Smooth muscle cell of the brain vasculature (primary cell): ENCODE data around the gene TRAPPC2L.

Experiments
- DNase-seq: peaks from one replicate; pipeline ENCODE4 v3.0.0-alpha.2; 2012; ENCODE audit warnings: low read depth, low spot score

The TRAPPC2L gene

DNA sequence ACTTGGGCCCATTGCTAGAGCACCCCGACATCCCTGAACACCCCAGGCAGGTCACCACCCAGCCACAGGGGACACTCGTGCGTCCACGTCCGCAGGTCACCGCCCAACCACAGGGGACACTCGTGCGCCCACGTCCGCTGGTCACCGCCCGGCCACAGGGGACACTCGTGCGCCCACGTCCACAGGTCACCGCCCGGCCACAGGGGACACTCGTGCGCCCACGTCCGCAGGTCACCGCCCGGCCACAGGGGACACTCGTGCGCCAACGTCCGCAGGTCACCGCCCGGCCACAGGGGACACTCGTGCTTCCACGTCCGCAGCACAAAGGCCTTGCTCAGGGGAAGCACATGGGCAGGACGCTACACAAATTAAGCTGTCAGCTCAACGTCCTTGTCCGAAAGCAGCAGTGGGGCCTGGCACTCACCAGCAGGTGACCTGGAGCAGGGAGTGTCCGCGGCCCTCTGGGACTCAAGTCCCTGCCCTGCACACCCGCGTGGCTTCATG is 17.8 kb upstream of the TRAPPC2L start:
- DNase-seq: no peak

DNA sequence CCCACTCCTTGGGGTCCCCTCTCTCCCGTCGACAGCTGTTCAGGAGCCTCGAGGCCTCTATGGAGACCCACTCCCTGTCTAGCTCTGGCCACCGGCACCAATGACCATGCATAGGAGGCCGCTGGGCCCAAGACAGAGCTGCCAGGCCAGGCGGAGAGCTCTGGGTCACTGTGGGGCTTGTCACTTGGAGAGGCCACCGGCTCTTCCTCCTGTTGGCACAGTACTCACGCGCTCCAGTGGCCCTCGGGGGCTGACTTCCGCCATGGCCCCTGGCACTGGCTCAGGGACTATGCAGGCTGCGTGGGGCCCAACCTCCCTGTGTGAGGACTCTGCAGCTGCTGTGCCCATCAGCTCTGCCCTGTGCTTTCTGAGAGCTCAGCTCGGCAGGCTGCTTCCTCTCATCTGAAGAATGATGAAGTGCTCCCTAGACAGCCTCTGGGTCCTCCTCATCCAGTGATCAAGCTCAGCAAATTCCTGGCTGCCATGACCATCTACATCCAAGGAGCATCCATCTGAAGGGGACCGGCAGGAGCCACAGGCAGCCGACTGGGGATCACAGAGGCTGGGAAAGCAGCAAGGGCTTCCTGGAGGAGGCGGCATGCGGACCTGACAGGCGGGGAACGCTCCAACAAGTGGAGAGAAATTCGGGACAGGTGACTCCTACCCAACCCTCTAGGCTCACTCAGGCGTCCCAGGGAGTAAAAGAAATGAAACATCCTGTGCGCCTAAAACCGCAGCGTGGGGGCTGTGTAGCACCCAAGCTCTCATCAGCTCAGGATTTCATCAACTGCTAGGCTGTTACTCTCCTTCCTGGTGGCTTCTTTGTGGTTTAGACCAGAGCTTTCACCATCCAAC is 17.0 kb upstream of the TRAPPC2L start:
- DNase-seq: no peak

DNA sequence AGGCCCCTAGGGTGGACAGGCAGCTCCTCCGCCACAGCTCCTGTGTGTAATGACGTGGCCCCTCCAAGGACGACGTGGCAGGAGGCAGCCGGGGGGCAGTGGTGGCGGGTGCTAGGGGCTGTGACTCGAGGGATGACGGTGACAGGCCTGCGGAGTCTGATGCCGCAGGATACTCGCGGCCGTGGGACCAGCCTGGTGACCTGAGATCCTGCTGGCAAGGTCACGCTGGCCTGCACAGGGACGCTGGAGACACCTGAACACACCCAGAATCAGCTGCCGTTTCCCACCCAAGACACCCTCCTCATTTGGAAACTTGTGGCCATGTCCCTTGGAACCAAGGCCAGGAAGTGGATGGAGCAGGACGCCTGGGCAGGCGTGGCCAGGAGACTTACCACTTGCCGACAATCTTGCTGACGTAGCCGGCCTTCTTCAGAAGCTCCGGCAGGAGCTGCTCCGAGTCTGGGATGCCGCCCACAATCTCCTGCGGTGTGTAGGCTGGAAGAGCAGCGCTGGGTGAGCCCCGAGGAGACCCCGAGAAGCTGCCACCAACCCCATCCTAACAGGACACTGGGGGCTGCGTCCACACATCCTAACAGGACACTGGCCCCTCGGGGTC is 16.2 kb upstream of the TRAPPC2L start:
- no peak for DNase-seq

DNA sequence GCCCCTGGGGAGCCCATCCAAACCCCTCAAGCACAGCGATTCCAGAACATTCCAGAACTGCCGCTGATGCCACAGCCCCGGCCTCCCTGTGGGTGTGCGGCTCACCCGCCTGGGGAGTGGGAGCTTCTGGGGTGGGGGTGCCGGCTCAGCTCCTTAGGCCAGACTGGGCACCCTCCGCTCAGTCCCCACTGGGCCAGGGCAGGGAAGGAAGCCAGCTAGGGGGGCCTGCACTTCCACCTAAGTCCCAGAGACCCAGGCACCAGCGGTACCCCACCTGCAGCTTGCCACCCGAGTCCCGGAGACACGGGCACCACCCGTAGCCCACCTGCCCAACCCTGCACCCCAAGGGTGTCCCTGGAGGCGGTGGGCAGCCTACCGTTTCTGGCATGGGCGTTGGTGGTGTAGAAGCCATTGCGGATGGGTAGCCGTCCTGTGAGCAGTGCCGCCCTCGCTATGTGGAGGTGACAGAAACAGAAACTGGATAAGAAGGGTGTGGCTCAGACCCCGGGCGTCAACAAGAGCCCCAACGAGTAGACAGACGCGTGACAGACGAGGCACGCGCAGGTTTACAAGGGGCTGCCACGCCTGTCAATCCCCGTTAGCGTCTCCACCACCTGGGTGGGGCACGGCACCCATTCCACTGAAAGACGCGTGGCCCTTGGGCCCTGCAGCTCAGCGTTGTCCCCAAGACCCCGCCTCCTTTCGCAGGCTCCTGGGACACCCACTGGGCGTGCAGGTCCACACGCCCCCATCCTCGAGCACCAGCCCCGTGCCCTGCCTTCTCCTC is 15.2 kb upstream of the TRAPPC2L start:
- no peak for DNase-seq

DNA sequence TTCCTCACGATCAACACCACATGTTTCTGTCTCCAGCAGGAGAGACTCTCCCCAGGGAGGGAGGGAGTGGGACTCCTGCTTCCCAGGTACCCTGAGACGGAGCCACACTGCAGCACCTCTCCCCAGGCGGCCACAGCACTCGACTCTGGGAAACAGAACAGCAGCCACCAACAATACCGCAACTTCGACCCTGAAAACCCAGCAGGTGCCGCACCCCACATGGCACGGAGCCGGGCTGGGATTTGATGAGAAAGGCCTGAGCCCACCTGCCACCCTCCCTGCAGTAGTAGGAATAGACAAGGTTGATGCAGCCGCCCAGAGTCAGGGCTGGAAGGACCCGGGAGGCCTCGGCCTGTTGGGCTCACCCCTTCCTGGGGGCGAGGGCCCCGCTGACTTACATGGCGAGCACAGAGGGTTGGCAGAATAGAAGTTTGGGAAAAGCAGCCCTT is 14.6 kb upstream of the TRAPPC2L start:
- no peak for DNase-seq

DNA sequence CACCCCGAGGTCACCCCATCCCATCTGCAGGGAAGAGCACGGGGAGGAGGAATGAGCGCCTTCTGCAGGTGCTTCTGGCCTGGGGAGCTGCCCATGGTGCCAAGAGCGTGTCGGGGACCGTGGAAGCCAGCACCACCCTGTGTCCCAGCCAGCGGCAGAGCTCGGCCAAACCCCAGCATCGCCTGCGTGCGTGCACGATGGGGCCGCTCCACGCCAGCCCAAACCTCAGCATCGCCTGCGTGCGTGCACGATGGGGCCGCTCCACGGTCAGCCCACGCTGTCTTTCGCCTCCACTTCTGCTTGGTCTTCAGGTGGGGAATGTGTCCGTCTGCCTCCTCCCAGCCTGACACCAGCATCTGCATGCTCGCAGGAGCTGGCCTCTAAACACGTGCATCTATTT is 14.1 kb upstream of the TRAPPC2L start:
- DNase-seq: no peak

DNA sequence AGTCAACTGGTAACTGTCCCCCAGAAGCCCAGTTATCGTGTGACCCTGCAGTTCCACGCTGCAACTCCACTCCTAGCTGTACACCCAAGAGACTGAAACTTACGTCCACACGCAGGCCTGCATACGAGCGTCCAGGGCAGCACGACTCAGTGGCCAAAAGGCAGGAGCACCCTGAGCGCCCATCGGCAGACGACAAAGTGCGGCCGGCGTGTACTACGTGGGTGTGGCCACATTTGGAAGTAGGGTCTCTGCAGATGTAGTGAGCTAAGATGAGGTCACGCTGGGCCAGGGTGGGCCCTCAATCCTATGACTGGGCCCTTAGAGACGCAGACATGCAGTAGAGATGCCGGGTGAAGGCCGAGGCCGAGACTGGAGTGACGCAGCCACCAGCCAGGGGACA is 13.7 kb upstream of the TRAPPC2L start:
- DNase-seq: no peak

DNA sequence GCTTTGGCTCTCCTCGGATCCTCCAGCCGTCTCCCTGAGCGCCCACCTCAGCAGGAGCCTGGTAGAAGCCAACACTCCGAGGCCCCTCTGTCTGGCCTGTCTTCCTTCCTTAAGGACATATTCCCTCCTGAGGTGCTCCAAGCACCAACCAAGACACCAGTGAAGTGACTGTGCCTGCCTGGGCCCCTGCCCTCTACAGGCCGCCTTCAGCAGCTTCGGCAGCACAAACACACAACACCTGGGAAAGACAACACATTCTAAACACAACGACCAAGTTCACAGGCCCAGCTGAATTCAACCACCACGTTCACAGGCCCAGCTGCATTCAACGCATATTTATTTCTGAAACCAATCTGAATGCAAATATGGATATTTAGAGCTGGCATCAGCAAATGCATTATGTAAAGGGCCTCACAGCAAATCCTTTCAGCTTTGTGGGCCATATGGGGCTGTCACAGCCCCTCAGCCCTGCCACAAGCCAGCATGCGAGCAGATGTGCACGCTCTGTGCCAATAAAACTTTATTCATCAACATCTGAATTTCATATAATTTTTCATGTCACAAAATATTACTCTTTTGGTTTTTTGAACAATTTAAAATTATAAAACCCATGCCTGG is 12.4 kb upstream of the TRAPPC2L start:
- DNase-seq: no peak

DNA sequence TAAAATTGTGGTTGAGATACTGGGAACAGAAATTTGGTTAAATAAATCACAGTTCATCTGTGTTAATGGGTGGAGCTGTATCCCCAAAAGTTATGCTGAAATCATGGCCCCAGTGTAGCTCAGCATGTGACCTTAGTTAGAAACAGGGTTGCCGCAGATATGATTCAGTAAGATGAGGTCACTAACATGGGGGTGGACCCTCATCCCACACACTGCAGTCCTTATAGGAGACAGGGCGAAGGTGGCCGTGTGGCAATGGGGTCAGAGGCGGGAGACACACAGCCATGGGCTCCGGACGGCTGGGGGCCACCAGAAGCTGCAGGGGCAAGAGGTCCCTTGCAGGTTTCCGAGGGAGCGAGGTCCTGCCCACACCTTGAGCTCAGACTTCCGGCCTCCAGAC is 10.8 kb upstream of the TRAPPC2L start:
- DNase-seq: no peak

DNA sequence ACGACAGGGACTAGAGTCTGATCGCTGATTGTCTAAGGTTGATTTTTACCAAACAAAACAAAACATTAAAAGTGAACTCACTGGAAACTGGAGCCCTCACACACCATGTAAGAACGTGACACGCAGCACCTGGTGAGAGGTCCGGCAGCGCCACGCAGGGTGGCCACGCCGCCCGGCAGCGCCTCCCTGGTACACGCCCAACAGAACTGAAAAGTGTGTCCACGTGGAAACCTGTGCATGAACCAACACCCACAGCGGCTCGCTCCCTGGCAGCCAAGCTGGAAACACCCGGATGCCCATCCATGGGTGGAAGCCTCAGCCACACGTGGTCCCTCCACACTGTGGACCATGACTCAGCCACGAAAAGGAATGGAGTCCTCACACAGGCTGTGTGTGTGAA is 9.3 kb upstream of the TRAPPC2L start:
- DNase-seq: no peak

DNA sequence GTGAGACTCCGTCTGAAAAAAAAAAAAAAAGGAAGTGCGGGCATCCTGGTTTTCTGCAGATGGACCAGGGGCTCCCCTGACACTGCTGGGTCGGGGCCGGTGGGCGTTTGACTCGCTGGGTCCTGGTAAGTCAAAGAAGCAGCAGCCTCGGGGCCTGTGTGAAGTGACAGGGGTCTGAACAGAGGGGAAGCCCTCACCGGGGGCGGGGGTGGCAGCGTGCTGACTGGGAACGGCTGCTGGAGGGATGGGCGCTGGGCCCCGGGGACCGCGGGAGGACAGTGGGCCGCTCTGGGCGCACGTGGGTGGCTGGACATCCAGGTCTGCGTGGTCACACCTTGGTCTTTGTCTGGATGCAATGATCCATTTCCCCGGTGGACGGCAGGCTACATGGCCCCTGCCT is 8.4 kb upstream of the TRAPPC2L start:
- DNase-seq: no peak

DNA sequence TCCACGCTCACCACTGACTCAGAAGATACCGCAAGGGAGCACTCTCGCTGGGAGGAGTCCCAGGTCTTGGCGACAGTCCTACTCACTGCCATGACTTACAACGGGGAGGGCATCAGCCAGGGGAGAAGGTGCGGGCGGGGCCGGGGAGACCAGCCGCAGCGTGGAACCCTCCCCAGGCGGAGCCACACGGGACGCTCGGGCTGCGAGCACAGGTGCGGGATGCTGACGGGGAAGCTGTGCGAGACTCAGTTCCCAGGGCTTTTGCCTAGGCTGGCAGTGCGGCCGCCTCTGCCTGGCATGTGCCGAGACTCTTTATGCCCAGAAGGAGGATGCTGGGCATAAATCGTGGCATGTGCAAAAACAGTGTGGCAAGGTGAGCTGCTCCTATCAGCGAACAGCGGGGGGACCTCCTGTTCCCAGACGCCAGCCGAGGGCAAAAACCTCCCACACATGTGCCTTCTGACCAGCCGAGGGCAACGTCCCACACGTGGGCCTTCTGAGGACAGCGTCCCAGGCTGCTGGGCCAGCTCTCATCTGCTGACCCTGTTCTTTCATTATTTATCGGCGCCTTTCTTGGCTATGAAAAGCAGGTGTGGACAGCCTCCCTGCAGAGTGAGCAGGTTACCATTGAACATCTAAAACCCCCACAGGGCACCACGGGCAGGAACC is 6.3 kb upstream of the TRAPPC2L start:
- no peak for DNase-seq

DNA sequence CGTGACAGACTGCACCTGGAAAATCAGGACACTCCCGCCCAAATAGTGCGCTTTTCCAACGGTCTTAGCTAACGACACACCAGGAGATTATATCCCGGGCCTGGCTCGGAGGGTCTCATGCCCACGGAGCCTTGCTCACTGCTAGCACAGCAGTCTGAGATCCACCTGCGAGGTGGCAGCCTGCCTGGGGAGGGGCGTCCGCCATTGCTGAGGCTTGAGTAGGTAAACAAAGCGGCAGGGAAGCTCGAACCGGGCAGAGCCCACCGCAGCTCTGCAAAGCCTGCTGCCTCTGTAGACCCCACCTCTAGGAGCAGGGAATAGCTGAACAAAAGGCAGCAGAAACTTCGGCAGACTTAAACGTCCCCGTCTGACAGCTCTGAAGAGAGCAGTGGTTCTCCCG is 5.3 kb upstream of the TRAPPC2L start:
- no peak for DNase-seq

DNA sequence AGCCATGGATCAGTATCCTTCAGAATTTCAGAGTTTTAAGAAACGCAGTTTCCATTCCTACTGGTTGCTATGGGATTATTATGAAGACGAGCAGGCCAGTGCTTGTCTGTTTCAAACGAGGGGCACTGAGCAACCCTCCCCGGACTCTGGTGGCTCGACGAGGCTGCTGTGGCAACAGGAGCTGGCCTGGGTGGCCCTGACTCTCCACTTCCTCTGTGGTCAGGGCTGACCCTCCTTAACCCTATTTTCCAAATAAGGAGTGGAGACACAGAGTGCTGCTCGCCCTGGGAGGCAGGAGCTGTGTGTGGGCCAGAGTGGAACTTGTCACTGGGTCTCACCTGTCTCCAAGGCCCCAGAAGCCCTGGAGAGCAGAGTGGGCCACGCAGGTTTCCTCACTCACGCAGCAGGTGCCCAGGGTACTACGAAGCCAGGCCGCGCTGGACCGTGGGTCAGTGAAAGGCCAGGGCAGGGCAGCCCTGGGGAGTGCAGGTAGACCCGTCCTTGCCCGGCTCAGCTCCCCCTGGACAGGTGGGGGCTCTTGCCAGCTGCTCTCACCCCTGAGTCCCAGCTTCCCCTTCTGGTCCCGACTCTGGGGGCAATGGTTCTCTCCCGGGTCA is 3.5 kb upstream of the TRAPPC2L start:
- no peak for DNase-seq

DNA sequence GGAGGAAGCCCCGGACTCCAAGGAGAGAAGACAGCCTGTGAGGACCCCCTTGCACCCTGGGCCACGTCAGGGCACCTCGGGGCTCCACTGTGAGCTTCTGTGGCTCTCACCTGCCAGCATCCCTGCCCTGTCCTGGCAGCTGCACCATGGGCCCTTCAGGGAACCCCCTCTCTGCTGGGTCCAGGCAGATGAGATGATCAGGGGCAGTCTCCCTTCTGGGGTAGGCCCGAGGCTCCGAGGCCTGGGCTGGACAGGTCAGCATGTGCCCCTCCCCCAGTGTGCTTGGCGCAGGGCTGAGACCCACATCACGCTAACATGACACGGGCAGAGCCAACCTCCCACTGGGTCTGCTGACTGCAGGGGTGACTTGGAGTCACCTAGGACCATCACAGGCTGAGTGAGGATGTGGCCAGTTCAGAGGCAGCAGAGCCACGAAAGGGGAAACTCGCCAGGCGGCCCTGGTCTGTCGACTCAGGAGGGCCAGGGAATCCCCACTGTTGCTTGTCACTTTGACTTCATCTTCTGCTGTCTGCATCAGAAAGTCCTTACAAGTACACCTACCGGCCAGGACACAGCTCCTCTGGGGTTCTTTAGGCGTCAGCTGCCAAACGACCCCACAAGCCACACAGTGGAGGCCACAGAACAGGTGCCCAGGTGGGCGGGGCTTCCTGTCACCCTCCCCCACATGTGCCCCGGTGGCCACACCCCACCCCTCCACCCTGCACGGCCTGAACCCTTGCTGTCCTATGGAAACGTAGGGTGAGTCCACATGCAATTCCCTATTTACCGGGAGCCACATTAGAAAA is 2.4 kb upstream of the TRAPPC2L start:
- no peak for DNase-seq

DNA sequence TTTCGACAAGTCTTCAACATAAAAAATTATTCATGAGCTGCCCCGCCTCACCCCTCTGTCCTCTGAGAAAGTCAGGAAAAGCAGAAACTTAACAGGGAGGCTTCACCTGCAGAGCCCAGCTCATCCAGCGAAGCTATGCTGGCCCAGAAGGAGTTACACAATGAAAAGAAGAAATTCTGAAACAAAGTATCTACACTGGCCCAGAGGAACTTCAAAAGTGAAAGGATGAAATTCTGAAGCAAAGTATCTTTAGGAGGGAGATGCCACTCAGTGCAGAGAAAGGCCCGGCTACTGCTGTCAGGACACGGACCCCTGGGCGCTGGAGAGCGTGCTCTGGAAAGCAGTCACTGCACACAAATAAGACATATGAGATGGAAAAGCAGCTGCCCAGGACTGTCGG is 1.8 kb upstream of the TRAPPC2L start:
- no peak for DNase-seq

DNA sequence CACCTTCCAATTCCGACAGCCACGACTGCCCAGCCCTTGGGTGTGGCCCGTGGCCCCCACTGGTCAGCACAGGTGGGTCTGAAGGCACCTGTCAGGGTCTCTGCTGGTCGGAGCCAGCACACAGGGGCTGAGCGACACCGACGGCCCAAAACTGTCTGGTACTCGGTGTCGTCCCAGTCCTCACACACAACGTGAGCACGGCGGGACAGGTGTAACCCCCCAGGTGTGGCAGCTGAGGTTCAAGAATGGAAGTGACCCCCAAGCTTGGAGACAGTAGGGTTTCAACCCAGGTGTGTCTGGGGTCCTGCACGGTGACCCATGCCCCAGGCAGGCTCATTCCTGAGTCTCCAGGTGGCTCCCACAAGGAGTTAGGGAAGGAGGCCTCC is 1.2 kb upstream of the TRAPPC2L start:
- DNase-seq: no peak

DNA sequence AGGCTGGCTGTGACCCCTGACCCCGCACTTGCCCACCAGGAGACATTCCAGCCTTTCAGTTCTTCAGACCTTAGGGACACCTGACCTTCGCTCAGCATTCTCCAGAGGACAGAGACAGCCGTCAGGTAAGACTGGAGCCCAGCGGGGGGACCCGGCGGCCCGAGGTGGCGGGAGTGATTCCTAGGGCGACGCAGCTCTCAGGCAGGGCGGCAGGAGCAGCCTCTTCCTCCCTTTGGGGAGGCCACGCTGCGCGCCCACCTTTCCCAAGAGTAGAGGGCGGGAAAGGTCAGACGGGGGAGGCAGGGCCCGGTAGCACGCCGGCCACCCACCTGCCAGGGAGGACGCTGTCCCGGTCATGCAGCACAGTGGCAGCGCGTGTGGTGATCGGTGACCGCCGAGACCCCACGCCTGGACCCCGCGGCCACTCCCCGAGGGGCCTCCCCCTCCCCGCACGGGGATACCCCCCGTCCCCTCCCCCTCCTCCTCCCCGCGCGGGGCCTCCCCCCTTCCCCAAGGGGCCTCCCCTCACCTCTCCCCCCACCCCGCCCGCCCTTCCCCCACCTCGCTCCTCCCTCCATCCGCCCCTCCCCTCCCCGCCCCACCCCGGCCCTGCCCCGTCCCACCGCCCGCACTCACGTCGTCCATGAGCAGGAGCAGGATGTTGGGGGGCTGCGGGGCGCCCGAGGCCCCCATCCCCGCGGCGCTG is 652 bp upstream of the TRAPPC2L start:
- no peak for DNase-seq

DNA sequence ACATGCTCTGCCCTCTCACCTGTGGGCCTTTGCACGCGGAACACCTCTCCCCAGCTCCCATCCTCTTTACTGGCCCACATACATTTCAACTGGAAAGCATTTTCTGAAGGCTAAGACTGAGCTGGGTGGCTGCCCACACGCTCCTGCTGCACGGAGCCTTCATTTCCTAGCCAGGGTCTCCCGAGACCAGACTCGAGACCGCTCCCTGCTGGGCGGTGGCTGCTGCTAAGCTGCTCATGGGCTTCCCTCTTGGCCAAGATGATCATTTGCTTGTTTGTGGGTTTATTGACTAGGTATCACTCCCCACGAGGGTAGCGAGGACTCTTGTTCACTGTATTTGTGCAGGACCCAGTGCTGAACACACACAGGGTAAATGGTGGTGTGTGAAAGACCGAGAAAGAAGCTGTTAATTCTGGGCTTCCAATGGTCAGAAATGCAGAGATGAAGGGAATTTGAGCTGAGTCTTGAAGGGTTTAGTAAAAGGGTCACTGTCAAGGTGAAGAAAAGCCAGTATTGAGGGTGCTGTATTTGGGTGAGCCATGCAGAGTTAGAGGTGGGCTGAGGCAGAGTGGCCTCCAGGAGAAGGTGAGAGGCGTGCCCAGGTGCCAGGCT is 907 bp downstream of the TRAPPC2L start:
- DNase-seq: peak; percentile 28
